T-cell (primary cell): ENCODE measurements around the gene RHOU. TPM values are rescaled to one million over a fixed set of nuclear protein-coding genes. Genes with fewer than 3 reads are reported as not detected.

Experiments used
- ATAC-seq, 4 experiments: fragments of 200-7000 bp in 3 of 4; fragments of 150-1000 bp in 1 of 4; cut with Tn5 transposase; replicated peaks in 1 of 4; 1 replicate in 3 of 4; 2 replicates in 1 of 4; pipeline ENCODE4 v1.10.0; 2021; ENCODE audit warnings: moderate library complexity in 3 of 4, mild to moderate bottlenecking in 2 of 4, moderate number of reproducible peaks in 1 of 4
- CTCF ChIA-PET, 2 donors: fragments of 300-600 bp; sonication (Branson Sonifier 250); formaldehyde crosslinking; loops; one replicate each; lab custom pipeline; 2022; ENCODE audit warnings: antibody characterized with exemption in 2 of 2; lab: Charles Lee
- POLR2A ChIA-PET, 2 donors: fragments of 300-600 bp; sonication (Branson Sonifier 250); formaldehyde crosslinking; loops; one replicate each; lab custom pipeline; 2022; ENCODE audit warnings: antibody characterized with exemption in 2 of 2; lab: Charles Lee
- DNase-seq, 35 experiments: peaks; one replicate each; pipeline versions ENCODE4 v3.0.0 to v3.0.0-alpha.2; 2013 to 2023
- H3K27ac ChIP-seq: one replicate; pipeline ENCODE4 v1.5.1; 2013; ENCODE audit warnings: low read length
- H3K27me3 ChIP-seq, 2 experiments: replicated peaks in 1 of 2; 1 replicate in 1 of 2; 2 replicates in 1 of 2; pipeline versions ENCODE4 v1.6.1 to v1.7.0; 2013; ENCODE audit warnings: low read length in 1 of 2, mixed read lengths in 1 of 2; ENCODE audit not compliant: control insufficient read depth in 2 of 2, insufficient read depth in 2 of 2; ENCODE audit errors: extremely low read depth in 1 of 2
- H3K36me3 ChIP-seq, 2 donors: 1 replicate in 1 of 2; 2 replicates in 1 of 2; pipeline versions ENCODE4 v1.6.1 to v1.7.0; 2013; ENCODE audit warnings: low read length in 1 of 2; ENCODE audit not compliant: control insufficient read depth in 2 of 2, insufficient read depth in 1 of 2; ENCODE audit errors: extremely low read depth in 1 of 2
- H3K4me1 ChIP-seq, 2 experiments: 1 replicate in 1 of 2; 2 replicates in 1 of 2; pipeline versions ENCODE4 v1.6.1 to v1.7.0; 2013; ENCODE audit warnings: low read length in 2 of 2, mixed read lengths in 1 of 2; ENCODE audit not compliant: insufficient read depth in 2 of 2, control insufficient read depth in 1 of 2; ENCODE audit errors: extremely low read depth in 1 of 2
- H3K4me3 ChIP-seq, 2 donors: 1 replicate in 1 of 2; 2 replicates in 1 of 2; pipeline versions ENCODE4 v1.5.1 to v1.7.0; 2013; ENCODE audit warnings: mild to moderate bottlenecking in 2 of 2, low read length in 1 of 2, moderate library complexity in 1 of 2; ENCODE audit not compliant: control insufficient read depth in 1 of 2; ENCODE audit errors: extremely low read depth in 1 of 2
- H3K9me3 ChIP-seq: 2 replicates; pipeline ENCODE4 v1.7.0; 2013
- H3K27ac Mint-ChIP-seq, 2 donors: one replicate each; pipeline ENCODE4 v1.8.0; 2020 to 2021; ENCODE audit warnings: mild to moderate bottlenecking in 2 of 2, mixed read lengths in 2 of 2
- H3K27me3 Mint-ChIP-seq, 2 donors: one replicate each; pipeline ENCODE4 v1.8.0; 2021 to 2022; ENCODE audit warnings: mixed read lengths in 2 of 2
- H3K36me3 Mint-ChIP-seq: one replicate; pipeline ENCODE4 v1.8.0; 2021; ENCODE audit warnings: mixed read lengths
- H3K4me1 Mint-ChIP-seq, 3 donors: one replicate each; pipeline ENCODE4 v1.8.0; 2020 to 2022; ENCODE audit warnings: mixed read lengths in 3 of 3, mild to moderate bottlenecking in 1 of 3
- H3K4me3 Mint-ChIP-seq, 3 donors: one replicate each; pipeline ENCODE4 v1.8.0; 2020 to 2022; ENCODE audit warnings: mild to moderate bottlenecking in 3 of 3, mixed read lengths in 3 of 3, moderate library complexity in 3 of 3
- H3K9me3 Mint-ChIP-seq, 3 donors: one replicate each; pipeline ENCODE4 v1.8.0; 2020 to 2022; ENCODE audit warnings: mixed read lengths in 3 of 3
- WGBS: methylation state at CpG from one replicate; pipeline ENCODE4 v1.1.5; 2013; ENCODE audit warnings: missing lambda C conversion rate; ENCODE audit not compliant: insufficient coverage; 5-methylcytosine and 5-hydroxymethylcytosine counted together
- total RNA-seq, 35 experiments: library from RNA in 6 of 35; stranded (reverse) in 6 of 35; fragments of 120-200 nt in 1 of 35; gene quantifications; one replicate each; pipeline versions ENCODE4 v1.2.1 to v1.2.4 and lab custom pipeline; 2013 to 2026

Gene RHOU
- total RNA-seq, 5 donors from 2014 or later (not counting 1 experiment from before 2014, with no cell fraction given), result 1.5 to 2.3 (median 1.8) TPM

- DNase-seq (no peak), ATAC-seq (no peak)
- no peak overlapping the region for H3K27ac ChIP-seq
- peaks cover 0 to 6% of the 10 kb centered on the region in 2 experiments for H3K4me1 ChIP-seq
- H3K4me1 Mint-ChIP-seq, result peaks cover 8 to 15% (median 9%) of the 10 kb centered on the region in 3 donors
- no peaks in the 10 kb centered on the region for H3K9me3 Mint-ChIP-seq
- H3K27ac Mint-ChIP-seq, result no peak overlapping the region
- no peaks in the 10 kb centered on the region for H3K36me3 ChIP-seq
- POLR2A ChIA-PET, result no interaction called here
- no peaks in the 10 kb centered on the region for H3K9me3 ChIP-seq
- CTCF ChIA-PET, result no interaction called here
- H3K4me3 Mint-ChIP-seq, result no peak overlapping the region
- H3K27me3 ChIP-seq, result peaks cover 0 to 3% of the 10 kb centered on the region in 2 experiments
- no peaks in the 10 kb centered on the region for H3K36me3 Mint-ChIP-seq
- 83% methylated on average over 1 of the region's 4 CpGs for WGBS
- H3K4me3 ChIP-seq, result no peak overlapping the region
- no peaks in the 10 kb centered on the region for H3K27me3 Mint-ChIP-seq
Measured at GRCh38 chr1:228777236-228777635, 42.0 kb downstream of the RHOU start.

DNA sequence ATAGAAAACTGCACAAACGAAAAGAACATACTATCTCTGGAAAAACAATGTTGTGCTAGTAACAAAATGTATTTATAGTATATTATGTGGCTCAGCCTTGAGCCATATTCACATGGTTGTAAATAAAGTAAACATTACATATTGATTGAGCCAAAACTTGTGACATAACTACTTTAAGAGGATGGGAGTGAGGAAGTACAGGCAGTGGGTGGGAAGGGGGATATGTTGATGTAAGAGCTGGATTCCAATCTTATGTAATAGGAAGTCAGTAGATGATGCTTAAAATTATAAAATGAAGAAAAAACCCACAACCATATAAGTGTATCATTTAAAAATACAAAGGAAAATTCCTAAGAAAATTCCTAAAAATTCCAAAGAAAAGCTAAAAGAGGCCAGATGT, 42.7 kb downstream of the RHOU start:
- Mint-ChIP-seq H3K27ac (no peak overlapping the region), H3K27me3 (no peaks in the 10 kb centered on the region), H3K36me3 (no peaks in the 10 kb centered on the region), H3K4me1 (peaks cover under 1 to 7% (median 6%) of the 10 kb centered on the region in 3 donors), H3K9me3 (no peaks in the 10 kb centered on the region), H3K4me3 (no peak overlapping the region)
- Histone ChIP-seq H3K4me3 (no peak overlapping the region), H3K4me1 (peaks cover 0 to 3% of the 10 kb centered on the region in 2 experiments), H3K27ac (no peak overlapping the region), H3K9me3 (no peaks in the 10 kb centered on the region), H3K36me3 (no peaks in the 10 kb centered on the region), H3K27me3 (peaks cover 0 to 4% of the 10 kb centered on the region in 2 experiments)
- ChIA-PET CTCF (no interaction called here), POLR2A (interaction anchor here in 1 of 2 donors (0.6 to 0.7 kb wide), 2 partner anchors 79 to 197 kb away, joined by 3 to 4 read pairs; no protein-coding TSS in a partner anchor)
- DNase-seq, result no peak
- ATAC-seq, result no peak
- no CpG with 5 or more reads among the region's 1 CpG for WGBS

DNA sequence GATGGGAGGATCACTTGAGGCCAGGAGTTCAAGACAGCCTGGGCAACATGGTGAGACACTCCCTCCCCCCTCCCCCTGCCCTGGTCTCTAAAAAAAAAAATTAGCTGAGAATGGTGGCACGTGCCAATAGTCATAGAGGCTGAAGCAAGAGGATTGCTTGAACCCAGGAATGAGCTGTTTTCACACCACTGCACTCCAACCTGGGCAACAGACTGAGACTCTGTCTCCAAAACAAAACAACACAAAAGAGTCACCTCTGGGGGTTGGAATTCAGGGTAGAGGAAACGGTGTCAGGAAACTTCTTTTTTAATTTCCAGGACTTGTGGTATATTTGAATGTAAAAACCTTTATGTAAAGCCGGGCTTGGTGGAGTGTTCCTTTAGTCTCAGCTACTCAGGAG, 43.2 kb downstream of the RHOU start:
- H3K27me3 ChIP-seq, result peaks cover 0 to 4% of the 10 kb centered on the region in 2 experiments
- CTCF ChIA-PET, result no interaction called here
- Mint-ChIP-seq H3K4me1 (peaks cover 0 to 7% (median 5%) of the 10 kb centered on the region in 3 donors), H3K9me3 (no peaks in the 10 kb centered on the region), H3K27me3 (no peaks in the 10 kb centered on the region), H3K27ac (no peak overlapping the region), H3K4me3 (no peak overlapping the region), H3K36me3 (no peaks in the 10 kb centered on the region)
- no CpG with 5 or more reads among the region's 3 CpGs for WGBS
- H3K27ac ChIP-seq, result no peak overlapping the region
- no peak overlapping the region for H3K4me3 ChIP-seq
- POLR2A ChIA-PET, result interaction anchor here in 1 of 2 donors (0.6 to 0.7 kb wide), 2 partner anchors 79 to 196 kb away, joined by 3 to 4 read pairs; no protein-coding TSS in a partner anchor
- no peak for ATAC-seq
- H3K4me1 ChIP-seq, result no peaks in the 10 kb centered on the region
- no peak for DNase-seq
- H3K36me3 ChIP-seq, result no peaks in the 10 kb centered on the region
- no peaks in the 10 kb centered on the region for H3K9me3 ChIP-seq

DNA sequence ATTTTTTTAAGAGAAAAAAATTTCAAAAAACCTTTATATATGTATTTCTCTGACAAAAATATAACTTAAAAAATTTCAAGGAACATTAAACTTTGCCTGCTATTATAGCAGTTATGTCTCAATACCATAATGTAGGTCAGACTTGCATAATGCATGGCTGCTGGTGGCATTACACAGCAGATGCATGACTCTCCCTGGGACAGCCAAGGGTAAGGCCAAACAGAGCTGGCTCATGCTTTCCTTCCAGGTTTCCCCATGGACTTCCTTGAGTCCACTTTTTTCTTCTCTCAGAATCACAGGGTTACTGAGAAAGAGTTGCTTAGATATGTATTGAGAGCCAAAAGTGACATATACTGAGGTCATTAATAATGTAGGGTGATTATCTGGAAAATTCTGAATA, 43.7 kb downstream of the RHOU start:
- CTCF ChIA-PET, result no interaction called here
- no peak for ATAC-seq

DNA sequence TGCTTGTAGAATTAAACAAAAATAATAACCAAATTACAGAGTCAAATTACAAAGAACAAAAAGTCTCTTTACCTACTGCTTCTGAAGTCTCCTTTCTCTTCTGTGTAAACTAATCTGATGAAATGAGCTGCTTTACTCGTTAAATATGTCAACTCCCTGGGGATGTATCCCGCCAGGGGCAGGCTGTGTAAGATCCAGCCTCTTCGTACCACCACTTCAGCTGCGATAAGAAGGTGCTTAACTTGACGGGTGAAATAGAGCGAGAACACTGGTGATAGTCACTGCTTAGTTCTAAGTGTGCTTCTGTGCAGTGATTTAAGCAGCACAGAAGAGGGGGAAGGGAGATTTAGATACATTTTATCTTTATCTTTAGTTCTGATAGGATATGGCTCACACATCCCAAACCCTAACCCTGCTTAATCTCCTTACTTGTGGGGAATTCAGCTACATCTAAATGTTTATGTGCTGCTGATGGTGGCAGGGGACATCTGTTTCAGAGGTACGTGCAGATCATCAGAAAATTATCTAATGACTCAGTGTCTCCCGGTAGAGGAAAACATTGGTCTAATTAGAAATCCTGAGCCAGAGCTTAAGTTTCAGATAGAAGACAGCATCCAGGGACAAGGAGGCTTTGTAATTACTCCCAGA, 46.0 kb downstream of the RHOU start:
- H3K36me3 Mint-ChIP-seq, result no peaks in the 10 kb centered on the region
- H3K36me3 ChIP-seq, result no peaks in the 10 kb centered on the region
- H3K9me3 Mint-ChIP-seq, result no peaks in the 10 kb centered on the region
- H3K4me3 ChIP-seq, result no peak overlapping the region
- no peak for DNase-seq
- no peak overlapping the region for H3K4me3 Mint-ChIP-seq
- POLR2A ChIA-PET, result no interaction called here
- no peaks in the 10 kb centered on the region for H3K4me1 Mint-ChIP-seq
- no peak overlapping the region for H3K27ac Mint-ChIP-seq
- no peak overlapping the region for H3K27ac ChIP-seq
- H3K9me3 ChIP-seq, result no peaks in the 10 kb centered on the region
- CTCF ChIA-PET, result no interaction called here
- peaks cover 0 to 4% of the 10 kb centered on the region in 2 experiments for H3K27me3 ChIP-seq
- H3K4me1 ChIP-seq, result no peaks in the 10 kb centered on the region
- no peaks in the 10 kb centered on the region for H3K27me3 Mint-ChIP-seq
- WGBS, result 92% methylated on average over 4 of the region's 8 CpGs
- ATAC-seq, result no peak

More for the DNA sequence above, 43.7 kb downstream of the RHOU start:
- Histone ChIP-seq H3K4me1 (no peaks in the 10 kb centered on the region), H3K9me3 (no peaks in the 10 kb centered on the region), H3K27ac (no peak overlapping the region), H3K4me3 (no peak overlapping the region), H3K36me3 (no peaks in the 10 kb centered on the region), H3K27me3 (peaks cover 0 to 4% of the 10 kb centered on the region in 2 experiments)
- Mint-ChIP-seq H3K4me3 (no peak overlapping the region), H3K36me3 (no peaks in the 10 kb centered on the region), H3K4me1 (peaks cover 0 to 7% (median 5%) of the 10 kb centered on the region in 3 donors), H3K9me3 (no peaks in the 10 kb centered on the region), H3K27ac (no peak overlapping the region), H3K27me3 (no peaks in the 10 kb centered on the region)
- no peak for DNase-seq
- POLR2A ChIA-PET, result no interaction called here

- ChIA-PET CTCF (no interaction called here), POLR2A (no interaction called here)
- H3K4me3 Mint-ChIP-seq, result no peak overlapping the region
- DNase-seq (no peak), ATAC-seq (no peak)
- H3K4me1 Mint-ChIP-seq, result no peaks in the 10 kb centered on the region
- Histone ChIP-seq H3K36me3 (no peaks in the 10 kb centered on the region), H3K27ac (no peak overlapping the region), H3K4me1 (no peaks in the 10 kb centered on the region), H3K27me3 (peaks cover 0 to 4% of the 10 kb centered on the region in 2 experiments), H3K4me3 (no peak overlapping the region), H3K9me3 (no peaks in the 10 kb centered on the region)
- H3K27me3 Mint-ChIP-seq, result no peaks in the 10 kb centered on the region
- H3K27ac Mint-ChIP-seq, result no peak overlapping the region
- H3K9me3 Mint-ChIP-seq, result no peaks in the 10 kb centered on the region
- no peaks in the 10 kb centered on the region for H3K36me3 Mint-ChIP-seq
- WGBS, result 78% methylated on average over 10 of the region's 10 CpGs
Measured at GRCh38 chr1:228781809-228782661, 46.8 kb downstream of the RHOU start.
